Daoy (cell line): ENCODE results near the gene GP9. TPM values are rescaled to one million over a fixed set of nuclear protein-coding genes. Genes with fewer than 3 reads are reported as not detected.

Source experiments
- DNase-seq: peaks from one replicate; pipeline ENCODE4 v3.0.0-alpha.2; 2015; ENCODE audit warnings: low read depth
- total RNA-seq: library from RNA; depleted of rRNA; stranded (reverse); fragments of >200 nt; shearing (Covaris generic); gene quantifications from 2 replicates; pipeline ENCODE4 v1.2.3, GENCODE V29; 2014; rRNA removed

Gene GP9
- not detected in 2 replicates for total RNA-seq

DNA sequence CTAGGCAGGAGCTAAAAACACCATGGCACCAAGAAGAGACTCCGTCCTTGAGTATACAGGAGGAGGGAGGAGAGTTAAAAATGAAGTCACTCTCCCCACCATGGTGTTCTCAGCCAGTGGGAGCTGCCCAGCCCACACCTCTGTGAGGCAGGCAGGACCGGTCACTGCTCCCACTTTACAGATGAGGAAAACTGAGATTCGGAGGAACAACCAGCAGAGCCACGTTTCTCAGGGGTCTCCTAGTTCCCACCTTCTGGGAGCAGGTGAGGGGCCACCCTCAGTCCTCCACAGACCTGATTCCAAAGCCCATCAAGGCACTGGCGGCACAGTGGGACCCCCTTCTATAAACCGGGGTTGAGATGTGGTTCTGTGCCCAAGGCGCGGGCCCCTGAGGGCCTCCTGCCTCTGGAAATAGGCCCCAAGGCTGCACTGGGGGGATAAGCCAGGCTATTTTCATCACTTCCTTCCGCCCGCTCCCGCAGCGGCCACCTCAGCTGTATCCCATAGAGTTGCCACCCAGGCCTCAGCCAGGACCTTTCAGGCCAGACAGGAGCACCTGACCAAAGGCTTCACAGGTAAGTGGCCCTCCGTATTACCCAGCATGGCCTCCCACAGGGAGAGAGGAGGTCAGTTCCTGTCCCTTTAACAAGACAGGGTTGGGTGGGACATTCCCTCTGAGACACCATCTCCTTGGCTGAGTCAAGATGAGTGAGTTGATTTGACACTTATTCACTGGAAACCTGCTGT lies at the start of gene GP9:
Gene GP9 (plus strand): TSS at position 504 of the 747 bp plus-strand sequence. CDS start 961 bp downstream, outside the sequence.
- DNase-seq, result no peak

GRCh38 chr3:129013491-129013891 lies 47.1 kb upstream of the GP9 start:
- DNase-seq, result peak; percentile 44

GRCh38 chr3:129014148-129014547 lies 46.4 kb upstream of the GP9 start:
- DNase-seq, result no peak

DNA sequence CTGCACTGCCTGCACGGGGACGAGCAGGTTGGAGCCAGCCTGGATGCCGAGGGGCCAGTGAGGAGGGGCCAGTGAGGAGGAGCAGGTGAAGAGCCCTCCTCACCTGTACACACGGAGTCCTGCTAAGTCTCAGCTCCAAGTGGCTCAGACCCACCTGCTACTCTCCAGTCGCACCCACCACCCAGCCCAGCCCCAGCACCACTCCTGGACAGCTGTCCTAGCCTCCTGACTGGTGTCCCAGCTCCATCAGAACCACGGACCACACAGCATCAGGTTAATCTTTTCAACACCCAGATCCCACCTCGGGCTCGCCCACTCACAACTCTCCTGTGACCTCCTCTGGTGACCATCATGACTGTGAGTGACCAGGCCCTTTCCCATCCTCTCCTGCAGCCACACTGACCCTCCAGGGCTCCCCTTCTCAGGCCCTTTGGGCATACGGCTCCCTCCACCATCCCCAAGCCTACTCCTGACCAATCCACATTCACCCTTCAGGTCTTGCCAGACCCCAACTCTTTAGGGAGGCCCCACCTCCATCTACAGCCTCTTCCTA lies 45.7 kb upstream of the GP9 start:
- no peak for DNase-seq

- DNase-seq, result no peak
These were observed 45.0 kb upstream of the GP9 start for GRCh38 chr3:129015388-129016105.

DNA sequence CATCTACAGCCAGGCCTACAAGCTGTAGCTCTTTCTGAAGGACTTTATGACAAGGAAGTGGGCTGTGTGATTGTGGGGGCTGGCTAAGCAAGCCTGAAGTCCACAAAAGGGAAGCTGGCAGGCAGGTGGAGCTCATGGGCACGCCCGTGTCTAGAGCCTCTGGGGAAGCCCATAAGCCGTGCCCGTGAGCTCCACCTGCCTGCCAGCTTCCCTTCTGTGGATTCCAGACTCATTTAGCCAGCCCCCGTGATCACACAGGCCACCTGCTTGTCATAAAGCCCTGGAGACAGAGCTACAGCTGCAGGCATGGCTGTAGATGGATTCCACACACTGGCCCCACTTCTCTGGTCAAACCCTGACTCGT lies 44.2 kb upstream of the GP9 start:
- DNase-seq, result no peak

GRCh38 chr3:129016720-129017483 lies 43.7 kb upstream of the GP9 start:
- DNase-seq, result no peak

DNA sequence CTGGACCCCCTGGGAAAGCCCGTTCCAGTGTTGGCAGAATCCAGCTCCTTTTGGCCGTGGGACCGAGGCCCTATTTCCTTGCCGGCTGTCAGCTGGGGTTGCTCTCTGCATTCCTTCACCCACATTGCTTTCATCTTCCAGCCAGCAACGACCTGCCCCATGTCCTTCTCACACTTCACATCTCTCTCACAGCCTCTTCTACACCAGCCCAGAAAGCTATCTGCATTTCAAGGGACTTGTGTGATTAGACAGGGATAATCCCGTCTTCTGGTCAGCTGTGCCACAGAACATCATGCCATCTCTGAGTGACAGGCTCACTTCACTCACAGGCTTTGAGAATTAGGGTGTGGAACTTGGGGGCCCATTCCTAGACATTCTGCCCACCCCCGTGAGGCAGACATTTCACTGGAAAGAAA lies 43.1 kb upstream of the GP9 start:
- DNase-seq, result no peak

DNA sequence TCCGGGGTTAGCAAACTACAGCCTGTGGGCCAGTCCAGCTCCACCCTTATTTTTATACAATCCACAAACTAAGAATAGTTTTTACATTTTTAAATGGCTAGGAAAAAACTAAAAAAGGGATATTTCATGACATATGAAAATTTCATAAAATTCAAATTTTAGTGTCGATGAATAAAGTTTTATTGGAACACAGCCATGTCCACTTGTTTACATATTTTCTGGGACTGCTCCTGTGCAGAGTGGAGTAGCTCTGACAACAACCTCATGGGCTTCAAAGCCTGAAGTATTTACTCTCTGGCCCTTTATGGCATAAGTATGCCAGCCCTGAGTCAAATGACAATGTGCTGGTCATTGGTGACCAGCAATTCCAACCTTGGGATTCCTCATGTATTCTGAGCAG lies 42.3 kb upstream of the GP9 start:
- no peak for DNase-seq

GRCh38 chr3:129018751-129019150 lies 41.8 kb upstream of the GP9 start:
- no peak for DNase-seq

GRCh38 chr3:129019266-129019665 lies 41.3 kb upstream of the GP9 start:
- DNase-seq, result no peak

- DNase-seq, result no peak
These were observed 39.9 kb upstream of the GP9 start for GRCh38 chr3:129020691-129021090.

DNA sequence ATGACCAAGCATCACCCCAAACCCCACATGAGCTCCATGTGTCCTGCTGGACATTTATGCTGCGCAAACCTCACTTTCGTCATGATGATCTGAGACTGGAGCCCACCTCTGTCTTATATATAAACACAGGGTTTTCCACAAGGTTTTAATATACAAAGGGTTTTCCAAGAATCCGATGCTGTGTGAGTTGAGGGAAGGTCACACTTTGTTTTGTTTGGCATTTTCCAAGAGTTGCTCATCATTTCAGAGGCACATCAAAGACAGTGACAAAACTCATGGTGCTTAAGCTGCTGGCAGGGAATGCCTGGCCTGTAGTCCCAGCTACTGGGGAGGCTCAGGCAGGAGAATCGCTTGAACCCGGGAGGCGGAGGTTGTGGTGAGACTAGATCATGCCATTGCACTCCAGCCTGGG lies 39.4 kb upstream of the GP9 start:
- DNase-seq, result no peak

DNA sequence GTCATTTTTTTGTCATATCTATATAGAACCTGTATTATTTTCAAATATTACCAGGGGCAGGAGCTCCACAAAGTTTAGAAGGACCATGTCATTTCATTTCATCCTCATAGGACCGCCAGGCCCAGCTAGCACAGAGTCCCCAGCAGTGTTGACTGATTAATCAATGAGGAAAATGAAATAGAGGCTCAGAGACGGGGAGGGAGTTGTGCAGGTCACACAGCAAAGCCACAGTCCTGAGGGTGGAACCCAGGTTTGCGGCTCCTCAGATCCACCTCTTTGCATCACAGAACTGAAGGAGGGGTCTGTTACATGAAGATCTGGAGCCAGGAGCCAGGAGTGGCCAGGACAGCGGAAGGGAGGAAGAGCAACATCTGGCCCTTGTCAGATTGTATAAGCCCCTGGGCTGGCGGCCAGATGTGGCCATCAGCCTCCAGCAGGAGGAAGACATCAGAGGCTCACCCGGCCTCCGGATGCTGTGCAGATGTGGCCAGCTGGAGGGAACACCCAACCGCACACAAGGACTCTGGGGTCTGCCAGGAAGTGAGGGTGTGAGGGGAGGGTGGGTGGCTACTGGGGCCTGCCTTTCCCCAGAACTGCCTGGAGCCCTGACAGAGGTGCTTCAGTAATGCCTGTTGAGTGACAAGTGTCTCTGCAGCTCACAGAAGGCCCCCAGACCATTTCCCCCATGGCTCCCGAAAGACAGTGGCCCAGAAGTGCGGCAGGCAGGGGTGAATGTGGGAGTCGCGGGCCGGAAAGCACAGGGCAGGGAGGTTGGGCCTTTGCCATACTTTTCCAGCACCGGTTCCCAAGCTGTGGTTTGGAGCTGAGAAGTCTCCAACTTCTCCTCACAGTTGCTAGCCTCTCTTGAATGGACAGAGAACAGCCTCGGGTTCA lies 38.2 kb upstream of the GP9 start:
- DNase-seq, result no peak

- no peak for DNase-seq
These were observed 37.6 kb upstream of the GP9 start for GRCh38 chr3:129023008-129023358.

GRCh38 chr3:129023909-129024308 lies 36.7 kb upstream of the GP9 start:
- no peak for DNase-seq

- DNase-seq, result no peak
These were observed 35.5 kb upstream of the GP9 start for GRCh38 chr3:129025108-129025507.

GRCh38 chr3:129025691-129026435 lies 34.7 kb upstream of the GP9 start:
- DNase-seq, result no peak

DNA sequence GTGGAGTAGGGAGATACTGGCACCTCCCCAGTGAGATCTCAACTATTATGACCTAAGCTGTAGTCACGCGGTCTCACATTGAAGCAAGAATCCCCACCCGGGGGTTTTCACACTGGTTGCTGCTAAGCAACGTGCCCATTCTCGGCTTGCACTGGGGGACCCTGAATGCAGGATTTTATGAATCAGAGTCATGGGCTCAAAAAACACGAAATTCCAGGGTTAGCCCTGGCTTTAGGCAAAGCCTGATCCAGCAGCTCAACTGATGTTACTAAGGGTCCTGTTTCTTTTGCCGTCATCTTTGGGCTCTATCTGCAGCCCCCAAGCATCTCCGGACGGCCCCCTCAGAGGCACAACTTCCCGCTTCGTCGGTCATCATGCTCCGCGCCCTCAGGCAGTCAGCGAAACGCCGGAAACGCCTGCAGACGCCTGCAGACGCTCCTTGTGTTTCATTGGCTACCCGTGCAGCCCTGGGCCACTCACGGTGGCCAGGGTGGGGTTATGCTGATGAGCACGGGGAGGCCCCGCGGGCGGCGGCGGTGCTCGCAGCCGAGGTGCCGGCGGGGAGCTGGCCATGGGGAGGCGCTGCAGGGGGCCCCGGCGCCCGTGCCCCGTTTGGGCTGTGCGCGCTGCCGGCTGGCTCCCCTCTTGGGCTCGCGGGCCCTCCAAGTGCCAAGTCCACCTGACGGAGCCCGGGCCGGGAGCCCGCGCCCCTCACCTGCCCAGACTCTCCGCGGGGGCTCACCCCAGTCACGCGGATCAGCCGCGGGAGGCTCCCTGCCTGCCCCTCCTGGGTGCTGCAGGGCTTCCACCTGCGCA lies 33.6 kb upstream of the GP9 start:
- DNase-seq, result peak; percentile 96

- no peak for DNase-seq
These were observed 33.1 kb upstream of the GP9 start for GRCh38 chr3:129027544-129027880.
